GM12801 (cell line): ENCODE data around the gene PDILT.

Experiments used
- TF ChIP-seq, protein P1 (sequence below): IDR thresholded peaks from one replicate; pipeline ENCODE4 v1.5.1; 2011; ENCODE audit warnings: control low read depth; ENCODE audit not compliant: insufficient read length; ENCODE audit errors: extremely low read depth

PDILT gene

DNA sequence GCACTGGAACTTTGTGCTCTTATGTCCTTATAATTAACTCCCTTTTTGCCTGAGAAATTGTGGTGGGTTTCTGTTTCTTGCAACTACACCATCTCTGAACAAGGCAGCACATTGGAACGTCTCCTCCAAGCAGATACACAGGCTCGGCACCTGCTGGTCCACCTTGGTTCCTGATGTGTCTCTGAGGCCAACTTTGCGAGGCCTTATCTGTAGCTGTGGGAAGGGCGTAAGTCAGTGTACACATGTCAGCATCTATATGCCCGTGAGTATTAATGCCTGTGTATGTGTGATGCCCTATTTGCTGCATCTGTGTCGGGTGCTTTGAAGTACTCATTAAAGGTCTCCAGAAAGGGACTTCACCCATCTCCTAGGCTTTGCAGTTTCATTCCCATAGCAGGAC, 94.8 kb downstream of the PDILT start:
- TF ChIP-seq, protein P1, sequence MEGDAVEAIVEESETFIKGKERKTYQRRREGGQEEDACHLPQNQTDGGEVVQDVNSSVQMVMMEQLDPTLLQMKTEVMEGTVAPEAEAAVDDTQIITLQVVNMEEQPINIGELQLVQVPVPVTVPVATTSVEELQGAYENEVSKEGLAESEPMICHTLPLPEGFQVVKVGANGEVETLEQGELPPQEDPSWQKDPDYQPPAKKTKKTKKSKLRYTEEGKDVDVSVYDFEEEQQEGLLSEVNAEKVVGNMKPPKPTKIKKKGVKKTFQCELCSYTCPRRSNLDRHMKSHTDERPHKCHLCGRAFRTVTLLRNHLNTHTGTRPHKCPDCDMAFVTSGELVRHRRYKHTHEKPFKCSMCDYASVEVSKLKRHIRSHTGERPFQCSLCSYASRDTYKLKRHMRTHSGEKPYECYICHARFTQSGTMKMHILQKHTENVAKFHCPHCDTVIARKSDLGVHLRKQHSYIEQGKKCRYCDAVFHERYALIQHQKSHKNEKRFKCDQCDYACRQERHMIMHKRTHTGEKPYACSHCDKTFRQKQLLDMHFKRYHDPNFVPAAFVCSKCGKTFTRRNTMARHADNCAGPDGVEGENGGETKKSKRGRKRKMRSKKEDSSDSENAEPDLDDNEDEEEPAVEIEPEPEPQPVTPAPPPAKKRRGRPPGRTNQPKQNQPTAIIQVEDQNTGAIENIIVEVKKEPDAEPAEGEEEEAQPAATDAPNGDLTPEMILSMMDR, result no peak
